SK-N-SH (cell line): ENCODE data around the gene LGALS12. TPM values are rescaled to one million over a fixed set of nuclear protein-coding genes. Genes with fewer than 3 reads are reported as not detected.

ENCODE experiments used
- CTCF ChIA-PET: fragments of 300-600, 350-600 bp; formaldehyde crosslinking; extraction: SDS; loops from one replicate; lab custom pipeline; 2021; lab: Yijun Ruan, JAX
- POLR2A ChIA-PET: fragments of 350-600 bp; sonication (Branson Sonifier 250); formaldehyde crosslinking; extraction: SDS; loops from one replicate; lab custom pipeline; 2020; ENCODE audit warnings: antibody characterized with exemption, inconsistent platforms; lab: Yijun Ruan, JAX
- DNase-seq: peaks from one replicate; pipeline ENCODE4 v3.0.0; 2012
- H2AFZ ChIP-seq: fragments of 200-600 bp; sonication (generic); 2 replicates; pipeline ENCODE4 v1.8.1; 2016; ENCODE audit warnings: antibody characterized with exemption, mild to moderate bottlenecking, low read depth
- H3F3A ChIP-seq: fragments of 200-600 bp; sonication (generic); replicated peaks from 2 replicates; pipeline ENCODE3; 2016; ENCODE audit warnings: antibody characterized with exemption, mild to moderate bottlenecking; ENCODE audit not compliant: insufficient read depth
- H3K27ac ChIP-seq, 2 experiments: fragments of 200-500 bp in 1 of 2; fragments of 200-600 bp in 1 of 2; sonication (Bioruptor generic) in 1 of 2; sonication (generic), shearing (Covaris generic) in 1 of 2; 2 replicates each; pipeline versions ENCODE4 v1.5.1 to v1.6.1; 2014 to 2016; ENCODE audit warnings: low read depth in 2 of 2, inconsistent platforms in 1 of 2, low read length in 1 of 2, mild to moderate bottlenecking in 1 of 2, mixed read lengths in 1 of 2
- H3K27me3 ChIP-seq: fragments of 200-600 bp; sonication (generic), shearing (Covaris generic); 2 replicates; pipeline ENCODE4 v1.6.1; 2016; ENCODE audit warnings: mixed run types; ENCODE audit not compliant: insufficient read depth
- H3K36me3 ChIP-seq, 2 experiments: fragments of 200-500 bp in 1 of 2; fragments of 200-600 bp in 1 of 2; sonication (Bioruptor generic) in 1 of 2; sonication (generic) in 1 of 2; replicated peaks in 1 of 2; 2 replicates each; pipeline versions ENCODE3 to v1.5.1; 2014 to 2016; ENCODE audit warnings: low read length in 1 of 2, mild to moderate bottlenecking in 1 of 2; ENCODE audit not compliant: insufficient read depth in 2 of 2, control insufficient read depth in 1 of 2
- H3K4me1 ChIP-seq, 2 experiments: fragments of 200-500 bp in 1 of 2; fragments of 200-600 bp in 1 of 2; sonication (Bioruptor generic) in 1 of 2; sonication (generic), shearing (Covaris generic) in 1 of 2; 2 replicates each; pipeline versions ENCODE4 v1.5.1 to v1.6.1; 2014 to 2016; ENCODE audit warnings: low read depth in 1 of 2, low read length in 1 of 2, mixed run types in 1 of 2; ENCODE audit not compliant: insufficient read depth in 2 of 2, control insufficient read depth in 1 of 2
- H3K4me2 ChIP-seq: fragments of 200-600 bp; sonication (generic), shearing (Covaris generic); 2 replicates; pipeline ENCODE4 v1.6.1; 2017; ENCODE audit warnings: mixed run types
- H3K4me3 ChIP-seq, 2 experiments: fragments of 200-500 bp in 1 of 2; fragments of 200-600 bp in 1 of 2; sonication (Bioruptor generic) in 1 of 2; sonication (generic), shearing (Covaris generic) in 1 of 2; 2 replicates each; pipeline versions ENCODE4 v1.5.1 to v1.8.1; 2014 to 2016; ENCODE audit warnings: low read depth in 2 of 2, inconsistent platforms in 1 of 2, low read length in 1 of 2, mild to moderate bottlenecking in 1 of 2, mixed read lengths in 1 of 2, moderate library complexity in 1 of 2
- H3K79me2 ChIP-seq: fragments of 200-600 bp; sonication (generic); 2 replicates; pipeline ENCODE4 v1.8.1; 2017; ENCODE audit warnings: mild to moderate bottlenecking; ENCODE audit not compliant: insufficient read depth
- H3K9ac ChIP-seq: fragments of 200-600 bp; sonication (generic); 2 replicates; pipeline ENCODE4 v1.6.1; 2017; ENCODE audit warnings: mixed run types
- H3K9me2 ChIP-seq: fragments of 200-600 bp; sonication (generic); 2 replicates; pipeline ENCODE4 v1.6.1; 2017; ENCODE audit warnings: mixed run types
- H3K9me3 ChIP-seq: fragments of 200-600 bp; sonication (generic); 2 replicates; pipeline ENCODE4 v1.6.1; 2017; ENCODE audit warnings: mixed run types, mild to moderate bottlenecking, moderate library complexity
- H4K20me1 ChIP-seq: fragments of 200-600 bp; sonication (generic); 2 replicates; pipeline ENCODE4 v1.6.1; 2017; ENCODE audit warnings: mild to moderate bottlenecking, mixed run types; ENCODE audit not compliant: insufficient read depth
- CHD2 ChIP-seq: fragments of 150-350 bp; IDR thresholded peaks from 2 replicates; pipeline ENCODE4 v1.6.1; 2018; ENCODE audit warnings: low read length; ENCODE audit not compliant: partially characterized antibody
- EP300 ChIP-seq, 2 experiments: IDR thresholded peaks; 2 replicates each; pipeline versions ENCODE4 v1.4.0 to v1.6.1; 2012; ENCODE audit warnings: borderline replicate concordance in 1 of 2, low read depth in 1 of 2, low read length in 1 of 2
- FOSL2 ChIP-seq: IDR thresholded peaks from 2 replicates; pipeline ENCODE4 v1.4.0; 2012; ENCODE audit warnings: low read depth, mild to moderate bottlenecking, moderate library complexity, borderline replicate concordance
- FOXJ3 ChIP-seq: sonication (generic); formaldehyde crosslinking; IDR thresholded peaks from 2 replicates; pipeline ENCODE4 v1.5.1; 2020; ENCODE audit warnings: mild to moderate bottlenecking, missing genetic modification reagents
- GATA2 ChIP-seq: sonication (generic); formaldehyde crosslinking; IDR thresholded peaks from 2 replicates; pipeline ENCODE4 v1.5.0; 2020; ENCODE audit warnings: mild to moderate bottlenecking, missing genetic modification reagents
- MAX ChIP-seq: IDR thresholded peaks from 2 replicates; pipeline ENCODE4 v1.4.0; 2012; ENCODE audit warnings: low read depth
- MEF2A ChIP-seq: IDR thresholded peaks from 2 replicates; pipeline ENCODE4 v1.4.0; 2012; ENCODE audit warnings: low read depth, borderline replicate concordance
- MXI1 ChIP-seq: IDR thresholded peaks from 2 replicates; pipeline ENCODE4 v1.6.1; 2012; ENCODE audit warnings: mild to moderate bottlenecking, low read depth, low read length, improper control_type of control experiment
- NFIC ChIP-seq: IDR thresholded peaks from 2 replicates; pipeline ENCODE4 v1.4.0; 2012; ENCODE audit warnings: borderline replicate concordance
- NRF1 ChIP-seq: IDR thresholded peaks from 2 replicates; pipeline ENCODE4 v1.6.1; 2012; ENCODE audit warnings: low read depth, mild to moderate bottlenecking, low read length
- POLR2AphosphoS5 ChIP-seq: IDR thresholded peaks from 2 replicates; pipeline ENCODE4 v1.6.1; 2012; ENCODE audit warnings: low read depth, low read length
- REST ChIP-seq: IDR thresholded peaks from 2 replicates; pipeline ENCODE4 v1.6.1; 2012; ENCODE audit warnings: mild to moderate bottlenecking, low read depth, low read length, moderate library complexity
- RXRA ChIP-seq: IDR thresholded peaks from 2 replicates; pipeline ENCODE4 v1.4.0; 2012; ENCODE audit warnings: low read depth, mild to moderate bottlenecking, borderline replicate concordance
- SIN3A ChIP-seq: IDR thresholded peaks from 2 replicates; pipeline ENCODE4 v1.6.1; 2012; ENCODE audit warnings: low read depth, mild to moderate bottlenecking, low read length, moderate library complexity, borderline replicate concordance
- SMC3 ChIP-seq: IDR thresholded peaks from 2 replicates; pipeline ENCODE4 v1.6.1; 2012; ENCODE audit warnings: low read depth, low read length, improper control_type of control experiment
- TAF1 ChIP-seq: IDR thresholded peaks from 2 replicates; pipeline ENCODE4 v1.6.1; 2012; ENCODE audit warnings: low read depth, mild to moderate bottlenecking, low read length, moderate library complexity, borderline replicate concordance
- TEAD4 ChIP-seq: IDR thresholded peaks from 2 replicates; pipeline ENCODE4 v1.4.0; 2012; ENCODE audit warnings: mild to moderate bottlenecking, borderline replicate concordance; ENCODE audit not compliant: insufficient read depth
- USF1 ChIP-seq: IDR thresholded peaks from 2 replicates; pipeline ENCODE4 v1.4.0; 2012; ENCODE audit warnings: low read depth, borderline replicate concordance
- YY1 ChIP-seq: IDR thresholded peaks from 2 replicates; pipeline ENCODE4 v1.4.0; 2012; ENCODE audit warnings: low read depth, mild to moderate bottlenecking
- WGBS: methylation state at CpG from one replicate; pipeline ENCODE4 v1.1.6; 2017; ENCODE audit warnings: low lambda C conversion rate; 5-methylcytosine and 5-hydroxymethylcytosine counted together
- polyA plus RNA-seq, 3 experiments: library from polyadenylated mRNA; depleted of rRNA; stranded (reverse); fragments of >200 nt; gene quantifications; 2 replicates each; pipeline ENCODE4 v1.2.3, GENCODE V29; 2012
- TF ChIP-seq, protein P1 (sequence below): IDR thresholded peaks from 2 replicates; pipeline ENCODE4 v1.4.0; 2012; ENCODE audit warnings: low read depth, borderline replicate concordance
- TF ChIP-seq, protein P2 (sequence below): fragments of 200-600 bp; sonication (generic); IDR thresholded peaks from 2 replicates; pipeline ENCODE4 v1.6.1; 2017; ENCODE audit warnings: antibody characterized with exemption, mild to moderate bottlenecking, moderate library complexity
- TF ChIP-seq, protein P3 (sequence below): IDR thresholded peaks from 2 replicates; pipeline ENCODE4; 2012

The LGALS12 gene
- polyA plus RNA-seq, 1 of the 3 experiments (the other 2 are of a cell fraction), result not detected

DNA sequence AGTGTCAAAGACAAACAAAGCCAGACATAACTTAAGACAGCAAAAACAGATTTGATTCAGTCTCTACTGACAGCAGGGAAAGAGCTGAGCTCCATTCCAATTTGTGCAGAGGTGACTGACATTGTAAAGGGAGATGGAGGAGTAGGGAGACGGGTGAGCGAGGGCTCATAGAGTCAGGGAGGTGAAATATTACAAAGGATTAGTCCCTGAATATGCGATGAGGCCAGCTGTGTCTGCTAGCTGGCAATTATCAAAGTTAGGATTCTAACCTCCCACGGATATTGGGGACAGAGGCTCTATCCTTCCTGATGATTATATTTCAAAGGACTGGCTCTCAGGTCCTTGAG is 49.0 kb downstream of the LGALS12 start (continued):
- no peak for TF ChIP-seq REST
- TF ChIP-seq MXI1, result no peak
- TF ChIP-seq, all 33 proteins: peak for 0

GRCh38 chr11:63556404-63557013 is 50.6 kb downstream of the LGALS12 start:
- no peaks in the 10 kb centered on the region for H4K20me1 ChIP-seq
- CTCF ChIA-PET, result interaction anchor here (1.0 kb wide), 1 partner anchor 82 kb away, joined by 4 read pairs; no protein-coding TSS in a partner anchor
- H3F3A ChIP-seq, result no peaks in the 10 kb centered on the region
- no peak overlapping the region for H3K9ac ChIP-seq
- no peaks in the 10 kb centered on the region for H3K27me3 ChIP-seq
- H3K79me2 ChIP-seq, result no peaks in the 10 kb centered on the region
- POLR2A ChIA-PET, result no interaction called here
- no peak overlapping the region for H3K4me3 ChIP-seq
- no peaks in the 10 kb centered on the region for H3K9me2 ChIP-seq
- no peak overlapping the region for H3K4me2 ChIP-seq
- no peak overlapping the region for H2AFZ ChIP-seq
- H3K27ac ChIP-seq, result no peak overlapping the region
- H3K4me1 ChIP-seq, result peaks cover 0 to 5% of the 10 kb centered on the region in 2 experiments; a peak in 1 of 4 replicates
- H3K9me3 ChIP-seq, result no peaks in the 10 kb centered on the region
- H3K36me3 ChIP-seq, result no peaks in the 10 kb centered on the region
- TF ChIP-seq FOXJ3 (CRISPR knock-in tag) (no peak), USF1 (no peak), NFIC (no peak), POLR2AphosphoS5 (no peak), TEAD4 (no peak), NRF1 (no peak), SMC3 (no peak), YY1 (no peak), CHD2 (no peak), MEF2A (no peak), SIN3A (no peak), MAX (no peak), GATA2 (CRISPR knock-in tag) (no peak), RXRA (no peak), FOSL2 (no peak), EP300 (IDR thresholded peaks at IDR 0.05; ENCODE audit: borderline replicate concordance in 1 of 2, low read depth in 1 of 2, low read length in 1 of 2) (no peak), TAF1 (no peak)
- TF ChIP-seq, protein P1, sequence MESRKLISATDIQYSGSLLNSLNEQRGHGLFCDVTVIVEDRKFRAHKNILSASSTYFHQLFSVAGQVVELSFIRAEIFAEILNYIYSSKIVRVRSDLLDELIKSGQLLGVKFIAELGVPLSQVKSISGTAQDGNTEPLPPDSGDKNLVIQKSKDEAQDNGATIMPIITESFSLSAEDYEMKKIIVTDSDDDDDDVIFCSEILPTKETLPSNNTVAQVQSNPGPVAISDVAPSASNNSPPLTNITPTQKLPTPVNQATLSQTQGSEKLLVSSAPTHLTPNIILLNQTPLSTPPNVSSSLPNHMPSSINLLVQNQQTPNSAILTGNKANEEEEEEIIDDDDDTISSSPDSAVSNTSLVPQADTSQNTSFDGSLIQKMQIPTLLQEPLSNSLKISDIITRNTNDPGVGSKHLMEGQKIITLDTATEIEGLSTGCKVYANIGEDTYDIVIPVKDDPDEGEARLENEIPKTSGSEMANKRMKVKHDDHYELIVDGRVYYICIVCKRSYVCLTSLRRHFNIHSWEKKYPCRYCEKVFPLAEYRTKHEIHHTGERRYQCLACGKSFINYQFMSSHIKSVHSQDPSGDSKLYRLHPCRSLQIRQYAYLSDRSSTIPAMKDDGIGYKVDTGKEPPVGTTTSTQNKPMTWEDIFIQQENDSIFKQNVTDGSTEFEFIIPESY, result no peak
- TF ChIP-seq, protein P2, sequence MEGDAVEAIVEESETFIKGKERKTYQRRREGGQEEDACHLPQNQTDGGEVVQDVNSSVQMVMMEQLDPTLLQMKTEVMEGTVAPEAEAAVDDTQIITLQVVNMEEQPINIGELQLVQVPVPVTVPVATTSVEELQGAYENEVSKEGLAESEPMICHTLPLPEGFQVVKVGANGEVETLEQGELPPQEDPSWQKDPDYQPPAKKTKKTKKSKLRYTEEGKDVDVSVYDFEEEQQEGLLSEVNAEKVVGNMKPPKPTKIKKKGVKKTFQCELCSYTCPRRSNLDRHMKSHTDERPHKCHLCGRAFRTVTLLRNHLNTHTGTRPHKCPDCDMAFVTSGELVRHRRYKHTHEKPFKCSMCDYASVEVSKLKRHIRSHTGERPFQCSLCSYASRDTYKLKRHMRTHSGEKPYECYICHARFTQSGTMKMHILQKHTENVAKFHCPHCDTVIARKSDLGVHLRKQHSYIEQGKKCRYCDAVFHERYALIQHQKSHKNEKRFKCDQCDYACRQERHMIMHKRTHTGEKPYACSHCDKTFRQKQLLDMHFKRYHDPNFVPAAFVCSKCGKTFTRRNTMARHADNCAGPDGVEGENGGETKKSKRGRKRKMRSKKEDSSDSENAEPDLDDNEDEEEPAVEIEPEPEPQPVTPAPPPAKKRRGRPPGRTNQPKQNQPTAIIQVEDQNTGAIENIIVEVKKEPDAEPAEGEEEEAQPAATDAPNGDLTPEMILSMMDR, result no peak
- TF ChIP-seq, protein P3, sequence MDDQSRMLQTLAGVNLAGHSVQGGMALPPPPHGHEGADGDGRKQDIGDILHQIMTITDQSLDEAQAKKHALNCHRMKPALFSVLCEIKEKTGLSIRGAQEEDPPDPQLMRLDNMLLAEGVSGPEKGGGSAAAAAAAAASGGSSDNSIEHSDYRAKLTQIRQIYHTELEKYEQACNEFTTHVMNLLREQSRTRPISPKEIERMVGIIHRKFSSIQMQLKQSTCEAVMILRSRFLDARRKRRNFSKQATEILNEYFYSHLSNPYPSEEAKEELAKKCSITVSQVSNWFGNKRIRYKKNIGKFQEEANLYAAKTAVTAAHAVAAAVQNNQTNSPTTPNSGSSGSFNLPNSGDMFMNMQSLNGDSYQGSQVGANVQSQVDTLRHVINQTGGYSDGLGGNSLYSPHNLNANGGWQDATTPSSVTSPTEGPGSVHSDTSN, result no peak
- DNase-seq, result no peak
- WGBS, result 33% methylated on average over 6 of the region's 7 CpGs
